ENCODE measurements around the gene KRT77.

The KRT77 gene

DNA sequence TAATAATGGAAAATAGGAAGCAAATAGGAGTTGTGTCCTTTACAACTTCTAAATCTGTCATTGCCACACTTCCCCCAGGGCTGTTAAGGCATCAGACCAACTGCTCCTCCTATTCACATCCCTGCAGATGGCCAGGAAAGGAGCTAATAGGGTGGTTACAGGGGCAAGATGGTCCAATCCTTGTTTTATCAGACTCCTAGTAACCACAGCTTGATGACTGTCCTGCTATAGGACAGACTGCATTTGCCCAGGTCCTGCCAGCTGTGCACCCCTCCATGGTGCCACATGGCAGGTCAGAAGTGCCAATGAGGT lies 40.5 kb downstream of the KRT77 start:
- no peaks in the 10 kb centered on the region for H3K4me1 ChIP-seq (ENCODE audit: control insufficient read depth, insufficient read depth, low read length)
- H3K27ac ChIP-seq (ENCODE audit: extremely low read depth, low read depth, low read length): no peak overlapping the region
- POLR2A ChIA-PET: no interaction called here
- TF ChIP-seq ZNF629 (tag by site-specific recombination; IDR thresholded peaks at IDR 0.05) (no peak), ZEB2 (tag by site-specific recombination; IDR thresholded peaks at IDR 0.05) (no peak), EGR2 (tag by site-specific recombination; IDR thresholded peaks at IDR 0.05; ENCODE audit: low read depth) (no peak)
- TF ChIP-seq, protein P1, sequence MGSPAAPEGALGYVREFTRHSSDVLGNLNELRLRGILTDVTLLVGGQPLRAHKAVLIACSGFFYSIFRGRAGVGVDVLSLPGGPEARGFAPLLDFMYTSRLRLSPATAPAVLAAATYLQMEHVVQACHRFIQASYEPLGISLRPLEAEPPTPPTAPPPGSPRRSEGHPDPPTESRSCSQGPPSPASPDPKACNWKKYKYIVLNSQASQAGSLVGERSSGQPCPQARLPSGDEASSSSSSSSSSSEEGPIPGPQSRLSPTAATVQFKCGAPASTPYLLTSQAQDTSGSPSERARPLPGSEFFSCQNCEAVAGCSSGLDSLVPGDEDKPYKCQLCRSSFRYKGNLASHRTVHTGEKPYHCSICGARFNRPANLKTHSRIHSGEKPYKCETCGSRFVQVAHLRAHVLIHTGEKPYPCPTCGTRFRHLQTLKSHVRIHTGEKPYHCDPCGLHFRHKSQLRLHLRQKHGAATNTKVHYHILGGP (tag by site-specific recombination; IDR thresholded peaks at IDR 0.05): no peak
- TF ChIP-seq, protein P2, sequence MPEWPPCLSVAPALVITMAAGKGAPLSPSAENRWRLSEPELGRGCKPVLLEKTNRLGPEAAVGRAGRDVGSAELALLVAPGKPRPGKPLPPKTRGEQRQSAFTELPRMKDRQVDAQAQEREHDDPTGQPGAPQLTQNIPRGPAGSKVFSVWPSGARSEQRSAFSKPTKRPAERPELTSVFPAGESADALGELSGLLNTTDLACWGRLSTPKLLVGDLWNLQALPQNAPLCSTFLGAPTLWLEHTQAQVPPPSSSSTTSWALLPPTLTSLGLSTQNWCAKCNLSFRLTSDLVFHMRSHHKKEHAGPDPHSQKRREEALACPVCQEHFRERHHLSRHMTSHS (tag by site-specific recombination; IDR thresholded peaks at IDR 0.05): no peak
- TF ChIP-seq, protein P3, sequence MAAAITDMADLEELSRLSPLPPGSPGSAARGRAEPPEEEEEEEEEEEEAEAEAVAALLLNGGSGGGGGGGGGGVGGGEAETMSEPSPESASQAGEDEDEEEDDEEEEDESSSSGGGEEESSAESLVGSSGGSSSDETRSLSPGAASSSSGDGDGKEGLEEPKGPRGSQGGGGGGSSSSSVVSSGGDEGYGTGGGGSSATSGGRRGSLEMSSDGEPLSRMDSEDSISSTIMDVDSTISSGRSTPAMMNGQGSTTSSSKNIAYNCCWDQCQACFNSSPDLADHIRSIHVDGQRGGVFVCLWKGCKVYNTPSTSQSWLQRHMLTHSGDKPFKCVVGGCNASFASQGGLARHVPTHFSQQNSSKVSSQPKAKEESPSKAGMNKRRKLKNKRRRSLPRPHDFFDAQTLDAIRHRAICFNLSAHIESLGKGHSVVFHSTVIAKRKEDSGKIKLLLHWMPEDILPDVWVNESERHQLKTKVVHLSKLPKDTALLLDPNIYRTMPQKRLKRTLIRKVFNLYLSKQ (tag by site-specific recombination; IDR thresholded peaks at IDR 0.05; ENCODE audit: borderline replicate concordance): no peak
- H3K36me3 ChIP-seq (ENCODE audit: control insufficient read depth in 2 of 2, insufficient read depth in 1 of 2, low read length in 2 of 2): no peaks in the 10 kb centered on the region
- H3K4me3 ChIP-seq (ENCODE audit: low read depth, low read length): no peak overlapping the region
- no peaks in the 10 kb centered on the region for H3K9me3 ChIP-seq (ENCODE audit: control insufficient read depth, insufficient read depth, low read depth, low read length)
- CTCF ChIA-PET: interaction anchor here (0.7 to 1.5 kb wide), 2 partner anchors 83 to 217 kb away, joined by 7 read pairs; no protein-coding TSS in a partner anchor

DNA sequence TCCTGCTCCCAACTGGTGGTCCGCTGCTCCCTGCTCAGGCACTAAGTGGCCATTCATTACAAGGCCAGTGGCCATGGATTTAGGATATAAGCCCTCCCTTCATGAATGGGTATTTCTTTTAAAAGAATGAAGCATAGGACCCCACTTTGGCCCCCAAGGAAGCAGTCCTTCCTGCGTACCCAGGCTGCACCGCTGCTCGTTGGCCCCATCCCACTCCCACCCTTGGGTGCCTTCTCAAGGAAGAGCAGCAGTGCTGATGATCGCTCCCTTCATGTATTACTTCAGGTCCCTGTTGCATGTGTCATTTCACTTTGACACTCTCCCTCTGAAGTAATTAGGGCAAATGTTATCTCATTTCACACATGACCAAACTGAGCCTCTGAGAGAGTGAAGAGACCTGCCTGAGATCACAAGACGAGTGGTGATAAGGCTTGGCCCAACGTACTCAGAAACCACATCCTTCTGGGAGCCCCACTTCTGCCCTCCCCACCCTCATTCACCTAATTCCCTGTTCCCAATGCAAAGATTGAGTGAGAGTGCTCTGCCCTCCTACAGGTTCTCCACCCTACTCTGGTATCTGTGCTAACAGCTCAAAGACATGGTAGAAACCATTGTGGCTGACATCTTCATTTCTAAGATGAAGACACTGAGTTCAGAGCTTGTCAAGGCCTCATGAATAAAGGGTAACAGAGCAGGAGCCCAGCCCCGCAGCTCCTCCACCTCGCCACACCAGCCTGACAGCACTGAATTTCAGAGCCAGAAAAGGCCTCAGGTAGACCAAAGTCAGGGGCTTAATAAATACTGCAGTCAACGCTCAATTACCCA lies 41.0 kb downstream of the KRT77 start:
- no peaks in the 10 kb centered on the region for H3K36me3 ChIP-seq (ENCODE audit: control insufficient read depth in 2 of 2, insufficient read depth in 1 of 2, low read length in 2 of 2)
- CTCF ChIA-PET: interaction anchor here (0.7 to 1.5 kb wide), 2 partner anchors 82 to 217 kb away, joined by 7 read pairs; no protein-coding TSS in a partner anchor
- no peak overlapping the region for H3K4me3 ChIP-seq (ENCODE audit: low read depth, low read length)
- POLR2A ChIA-PET: no interaction called here
- no peaks in the 10 kb centered on the region for H3K4me1 ChIP-seq (ENCODE audit: control insufficient read depth, insufficient read depth, low read length)
- no peaks in the 10 kb centered on the region for H3K9me3 ChIP-seq (ENCODE audit: control insufficient read depth, insufficient read depth, low read depth, low read length)
- TF ChIP-seq ZNF19 (tag by site-specific recombination; IDR thresholded peaks at IDR 0.05; ENCODE audit: low read depth) (no peak), ZFP3 (tag by site-specific recombination; IDR thresholded peaks at IDR 0.05; ENCODE audit: low read depth) (no peak), ZNF530 (tag by site-specific recombination; IDR thresholded peaks at IDR 0.05; ENCODE audit: low read depth) (no peak), HOXD13 (CRISPR knock-in tag; IDR thresholded peaks at IDR 0.05; ENCODE audit: borderline replicate concordance) (no peak), FEZF1 (tag by site-specific recombination; IDR thresholded peaks at IDR 0.05) (no peak), ZNF747 (tag by site-specific recombination; IDR thresholded peaks at IDR 0.05) (no peak), ZNF561 (tag by site-specific recombination; IDR thresholded peaks at IDR 0.05; ENCODE audit: borderline replicate concordance) (no peak)
- TF ChIP-seq, protein P4, sequence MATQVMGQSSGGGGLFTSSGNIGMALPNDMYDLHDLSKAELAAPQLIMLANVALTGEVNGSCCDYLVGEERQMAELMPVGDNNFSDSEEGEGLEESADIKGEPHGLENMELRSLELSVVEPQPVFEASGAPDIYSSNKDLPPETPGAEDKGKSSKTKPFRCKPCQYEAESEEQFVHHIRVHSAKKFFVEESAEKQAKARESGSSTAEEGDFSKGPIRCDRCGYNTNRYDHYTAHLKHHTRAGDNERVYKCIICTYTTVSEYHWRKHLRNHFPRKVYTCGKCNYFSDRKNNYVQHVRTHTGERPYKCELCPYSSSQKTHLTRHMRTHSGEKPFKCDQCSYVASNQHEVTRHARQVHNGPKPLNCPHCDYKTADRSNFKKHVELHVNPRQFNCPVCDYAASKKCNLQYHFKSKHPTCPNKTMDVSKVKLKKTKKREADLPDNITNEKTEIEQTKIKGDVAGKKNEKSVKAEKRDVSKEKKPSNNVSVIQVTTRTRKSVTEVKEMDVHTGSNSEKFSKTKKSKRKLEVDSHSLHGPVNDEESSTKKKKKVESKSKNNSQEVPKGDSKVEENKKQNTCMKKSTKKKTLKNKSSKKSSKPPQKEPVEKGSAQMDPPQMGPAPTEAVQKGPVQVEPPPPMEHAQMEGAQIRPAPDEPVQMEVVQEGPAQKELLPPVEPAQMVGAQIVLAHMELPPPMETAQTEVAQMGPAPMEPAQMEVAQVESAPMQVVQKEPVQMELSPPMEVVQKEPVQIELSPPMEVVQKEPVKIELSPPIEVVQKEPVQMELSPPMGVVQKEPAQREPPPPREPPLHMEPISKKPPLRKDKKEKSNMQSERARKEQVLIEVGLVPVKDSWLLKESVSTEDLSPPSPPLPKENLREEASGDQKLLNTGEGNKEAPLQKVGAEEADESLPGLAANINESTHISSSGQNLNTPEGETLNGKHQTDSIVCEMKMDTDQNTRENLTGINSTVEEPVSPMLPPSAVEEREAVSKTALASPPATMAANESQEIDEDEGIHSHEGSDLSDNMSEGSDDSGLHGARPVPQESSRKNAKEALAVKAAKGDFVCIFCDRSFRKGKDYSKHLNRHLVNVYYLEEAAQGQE (tag by site-specific recombination; IDR thresholded peaks at IDR 0.05): no peak
- no peak overlapping the region for H3K27ac ChIP-seq (ENCODE audit: extremely low read depth, low read depth, low read length)

Data from HEK293 (cell line).